Kidney (tissue), 22 donors: Measurements from ENCODE around the gene PCDHB2. TPM values are rescaled to one million over a fixed set of nuclear protein-coding genes. Genes with fewer than 3 reads are reported as not detected.

Source experiments
- DNase-seq, 5 donors: peaks; one replicate each; pipeline ENCODE4 v3.0.0-alpha.2; 2013 to 2020
- FAIRE-seq: peaks from 2 replicates; lab custom pipeline; 2012; peaks lifted over from hg19 to GRCh38; lab: Jason Lieb, UNC
- H3K27ac ChIP-seq, 2 donors: one replicate each; pipeline ENCODE4 v1.7.0; 2013; ENCODE audit warnings: low read depth in 2 of 2, low read length in 2 of 2, inconsistent platforms in 1 of 2
- H3K27me3 ChIP-seq: one replicate; pipeline ENCODE4 v1.7.1; 2013; ENCODE audit warnings: low read length, inconsistent platforms; ENCODE audit not compliant: control insufficient read depth, insufficient read depth
- H3K36me3 ChIP-seq, 3 donors: one replicate each; pipeline versions ENCODE4 v1.7.0 to v1.7.1; 2013; ENCODE audit warnings: low read length in 3 of 3, control low read depth in 1 of 3, inconsistent platforms in 1 of 3; ENCODE audit not compliant: insufficient read depth in 3 of 3, control insufficient read depth in 2 of 3
- H3K4me1 ChIP-seq, 3 donors: one replicate each; pipeline versions ENCODE4 v1.7.0 to v1.7.1; 2013; ENCODE audit warnings: low read length in 3 of 3, inconsistent platforms in 1 of 3, low read depth in 1 of 3; ENCODE audit not compliant: control insufficient read depth in 2 of 3, insufficient read depth in 2 of 3
- H3K4me3 ChIP-seq, 3 donors: one replicate each; pipeline versions ENCODE4 v1.7.0 to v1.8.1; 2013; ENCODE audit warnings: low read length in 3 of 3, control low read depth in 1 of 3, inconsistent platforms in 1 of 3
- H3K9ac ChIP-seq, 3 donors: one replicate each; pipeline versions ENCODE4 v1.7.0 to v1.7.1; 2013; ENCODE audit warnings: low read length in 3 of 3, control low read depth in 1 of 3, inconsistent platforms in 1 of 3
- H3K9me3 ChIP-seq, 3 donors: one replicate each; pipeline versions ENCODE4 v1.7.0 to v1.7.1; 2013; ENCODE audit warnings: low read length in 3 of 3, control low read depth in 1 of 3, inconsistent platforms in 1 of 3; ENCODE audit not compliant: control insufficient read depth in 2 of 3, insufficient read depth in 1 of 3
- CTCF ChIP-seq: IDR thresholded peaks from 3 replicates; pipeline ENCODE4 v1.5.1; 2012; ENCODE audit warnings: mild to moderate bottlenecking, moderate library complexity, borderline replicate concordance; ENCODE audit not compliant: insufficient read depth; ENCODE audit errors: extremely low read depth
- intact Hi-C: fragments of 100-400 bp; cut with DNase I; formaldehyde crosslinking; loops from one replicate; pipeline ENCODE4 v1.11.1; 2022
- long read RNA-seq, 10 donors: library from polyadenylated mRNA in 1 of 10; unstranded in 1 of 10; transcript quantifications; one replicate each; pipeline ENCODE4 v2.0.0 and lab custom pipeline, GENCODE V29; 2021 to 2026
- polyA plus RNA-seq: library from polyadenylated mRNA; stranded (reverse); fragments of 350-450 nt; fragmentation: Illumina TruSeq; extraction: RNeasy Lipid Tissue Mini Kit (QIAGEN cat#74804); gene quantifications from one replicate; pipeline ENCODE4 v1.2.3, GENCODE V29; 2014; ENCODE audit warnings: low read depth, low replicate concordance; ENCODE audit not compliant: insufficient read depth
- total RNA-seq: library from RNA; stranded (reverse); fragmentation: NEBNext Ultra II Directional; extraction: Animal tissue kit (Norgen Biotek cat#: 25700); gene quantifications from one replicate; pipeline ENCODE4 v1.2.1, GENCODE V29; 2021
- donor health status: control.
- donor health status: control.
- donor health status: control.
- donor health status: control.
- donor health status: control.
- donor health status: DM: yes; HTN: yes; CAD: no.
- donor health status: Normal renal cell carcinoma (clear cell type).

The PCDHB2 gene
- total RNA-seq (2.9 TPM), polyA plus RNA-seq (2.2 TPM)
- long read RNA-seq, donor 1, full-length matches to known transcripts: 3 of 3 reads
- long read RNA-seq, donor 1, partial matches to known transcripts: 0 of 3 reads
- long read RNA-seq, donor 1, other reads (novel, unspliced or antisense): 0 of 3 reads
- long read RNA-seq, donor 2, full-length matches to known transcripts: 4 of 4 reads
- long read RNA-seq, donor 2, partial matches to known transcripts: 0 of 4 reads
- long read RNA-seq, donor 2, other reads (novel, unspliced or antisense): 0 of 4 reads
- long read RNA-seq, donor 3, full-length matches to known transcripts: 7 of 7 reads
- long read RNA-seq, donor 3, partial matches to known transcripts: 0 of 7 reads
- long read RNA-seq, donor 3, other reads (novel, unspliced or antisense): 0 of 7 reads
- long read RNA-seq, donor 4, full-length matches to known transcripts: 6 of 6 reads
- long read RNA-seq, donor 4, partial matches to known transcripts: 0 of 6 reads
- long read RNA-seq, donor 4, other reads (novel, unspliced or antisense): 0 of 6 reads
- long read RNA-seq, donor 5, full-length matches to known transcripts: 1 of 1 reads
- long read RNA-seq, donor 5, partial matches to known transcripts: 0 of 1 reads
- long read RNA-seq, donor 5, other reads (novel, unspliced or antisense): 0 of 1 reads
- long read RNA-seq, donor 6, full-length matches to known transcripts: 2 of 2 reads
- long read RNA-seq, donor 6, partial matches to known transcripts: 0 of 2 reads
- long read RNA-seq, donor 6, other reads (novel, unspliced or antisense): 0 of 2 reads
- long read RNA-seq, donor 7, full-length matches to known transcripts: 3 of 3 reads
- long read RNA-seq, donor 7, partial matches to known transcripts: 0 of 3 reads
- long read RNA-seq, donor 7, other reads (novel, unspliced or antisense): 0 of 3 reads
- long read RNA-seq, donor 8, full-length matches to known transcripts: 4 of 4 reads
- long read RNA-seq, donor 8, partial matches to known transcripts: 0 of 4 reads
- long read RNA-seq, donor 8, other reads (novel, unspliced or antisense): 0 of 4 reads
- long read RNA-seq, donor 9, full-length matches to known transcripts: 7 of 7 reads
- long read RNA-seq, donor 9, partial matches to known transcripts: 0 of 7 reads
- long read RNA-seq, donor 9, other reads (novel, unspliced or antisense): 0 of 7 reads
- long read RNA-seq, donor 10, full-length matches to known transcripts: 4 of 4 reads
- long read RNA-seq, donor 10, partial matches to known transcripts: 0 of 4 reads
- long read RNA-seq, donor 10, other reads (novel, unspliced or antisense): 0 of 4 reads

DNA sequence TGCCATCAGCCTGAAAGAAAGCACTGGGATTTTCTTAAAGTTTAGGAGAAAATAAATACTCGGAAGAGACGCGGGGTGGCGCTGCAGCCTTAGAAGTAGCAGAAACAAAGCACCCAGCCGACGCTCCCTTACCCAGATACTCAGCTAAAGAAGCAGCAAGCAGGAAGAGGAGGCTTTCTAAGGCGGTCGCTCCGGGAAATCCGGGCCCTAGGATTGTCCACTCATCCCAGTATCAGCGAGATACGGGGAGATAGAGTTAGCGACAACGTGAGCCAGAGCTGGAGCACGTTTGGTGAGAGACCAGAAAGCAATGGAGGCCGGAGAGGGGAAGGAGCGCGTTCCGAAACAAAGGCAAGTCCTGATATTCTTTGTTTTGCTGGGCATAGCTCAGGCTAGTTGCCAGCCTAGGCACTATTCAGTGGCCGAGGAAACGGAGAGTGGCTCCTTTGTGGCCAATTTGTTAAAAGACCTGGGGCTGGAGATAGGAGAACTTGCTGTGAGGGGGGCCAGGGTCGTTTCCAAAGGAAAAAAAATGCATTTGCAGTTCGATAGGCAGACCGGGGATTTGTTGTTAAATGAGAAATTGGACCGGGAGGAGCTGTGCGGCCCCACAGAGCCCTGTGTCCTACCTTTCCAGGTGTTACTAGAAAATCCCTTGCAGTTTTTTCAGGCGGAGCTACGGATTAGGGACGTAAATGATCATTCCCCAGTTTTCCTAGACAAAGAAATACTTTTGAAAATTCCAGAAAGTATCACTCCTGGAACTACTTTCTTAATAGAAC, at the start of gene PCDHB2:
TSS of gene PCDHB2 (plus strand) at position 135 of the 782 bp plus-strand sequence. CDS start at position 311, 176 bp downstream.
- intact Hi-C loops: no loop called here
- Histone ChIP-seq H3K4me3 (peak within 1 kb of the TSS; percentile 24 to 50 (median 26)), H3K36me3 (no peaks in the 10 kb centered on the region), H3K27me3 (no peaks in the 10 kb centered on the region), H3K9me3 (peaks cover 0 to 26% (median 4%) of the 10 kb centered on the region in 3 donors), H3K27ac (no peak within 1 kb of the TSS), H3K9ac (peak within 1 kb of the TSS in 1 of 3 donors; percentile 26), H3K4me1 (no peaks in the 10 kb centered on the region)
- FAIRE-seq (no peak), DNase-seq (peak; percentile 26 to 55 (median 46))
- TF ChIP-seq CTCF: no peak

- no peak for FAIRE-seq
- Histone ChIP-seq H3K4me3 (peak within 1 kb of the TSS; percentile 71 to 80 (median 78)), H3K27me3 (no peaks in the 10 kb centered on the region), H3K27ac (no peak within 1 kb of the TSS), H3K36me3 (no peaks in the 10 kb centered on the region), H3K9ac (peak within 1 kb of the TSS; percentile 6 to 49 (median 31)), H3K9me3 (no peaks in the 10 kb centered on the region), H3K4me1 (no peaks in the 10 kb centered on the region)
- no peak for TF ChIP-seq CTCF
- intact Hi-C loops: no loop called here
- DNase-seq: peak in 4 of 5 donors; percentile 24 to 61 (median 38)
Measured at GRCh38 chr5:141050622-141051520, 43.5 kb upstream of the PCDHB2 start, which contains the start of gene PCDHB1. Gene PCDHB1, plus strand, starts transcription at chr5:141051374. Its CDS starts 97 bp downstream, at chr5:141051471.
